Endothelial cell of umbilical vein (primary cell): ENCODE results near the gene MIA2. TPM values are rescaled to one million over a fixed set of nuclear protein-coding genes. Genes with fewer than 3 reads are reported as not detected.

ENCODE experiments used
- BruUV-seq: library from RNA; stranded (reverse); fragments of 400-500 nt; replicated peaks from 2 replicates; lab custom pipeline; 2021; lab: Mats Ljungman, UMichigan
- CTCF ChIA-PET: fragments of 300-600, 350-600 bp; sonication (Branson Sonifier 250); formaldehyde crosslinking; loops from one replicate; lab custom pipeline; 2021; ENCODE audit warnings: antibody characterized with exemption, inconsistent platforms; lab: Charles Lee
- POLR2A ChIA-PET: fragments of 300-600, 350-600 bp; sonication (Branson Sonifier 250); formaldehyde crosslinking; loops from one replicate; lab custom pipeline; 2021; ENCODE audit warnings: antibody characterized with exemption, inconsistent platforms; lab: Charles Lee
- DNase-seq: peaks from one replicate; pipeline ENCODE4 v3.0.0-alpha.2; 2011; ENCODE audit warnings: low read depth, low spot score
- FAIRE-seq: peaks from 2 replicates; lab custom pipeline; 2011; peaks lifted over from hg19 to GRCh38; lab: Jason Lieb, UNC
- H2AFZ ChIP-seq: 2 replicates; pipeline ENCODE4 v1.6.0; 2012; ENCODE audit warnings: low read depth, low read length, control low read depth, inconsistent platforms
- H3K27ac ChIP-seq: 2 replicates; pipeline ENCODE4 v1.5.1; 2011; ENCODE audit warnings: low read depth, mild to moderate bottlenecking, control low read depth, low read length, moderate library complexity; ENCODE audit not compliant: insufficient read depth
- H3K27me3 ChIP-seq, 2 experiments: 2 replicates each; pipeline versions ENCODE4 v1.6.0 to v1.6.1; 2011; ENCODE audit warnings: low read length in 2 of 2, mixed read lengths in 1 of 2; ENCODE audit not compliant: control insufficient read depth in 2 of 2, insufficient read depth in 2 of 2
- H3K36me3 ChIP-seq, 2 experiments: 2 replicates in 1 of 2; 3 replicates in 1 of 2; pipeline ENCODE4 v1.5.1; 2011; ENCODE audit warnings: low read length in 2 of 2, mild to moderate bottlenecking in 1 of 2, moderate library complexity in 1 of 2; ENCODE audit not compliant: control insufficient read depth in 2 of 2, insufficient read depth in 2 of 2; ENCODE audit errors: extremely low read depth in 1 of 2
- H3K4me1 ChIP-seq: 3 replicates; pipeline ENCODE4 v1.5.1; 2011; ENCODE audit warnings: mild to moderate bottlenecking, low read length; ENCODE audit not compliant: control insufficient read depth, insufficient read depth; ENCODE audit errors: extremely low read depth
- H3K4me2 ChIP-seq: 2 replicates; pipeline ENCODE4 v1.6.1; 2011; ENCODE audit warnings: low read length, control low read depth, mixed read lengths; ENCODE audit not compliant: insufficient read depth
- H3K4me3 ChIP-seq, 3 experiments: fragments of 200-600 bp in 1 of 3; sonication (generic), shearing (Covaris generic) in 1 of 3; replicated peaks in 1 of 3; 2 replicates each; pipeline ENCODE4 v1.5.1; 2011 to 2016; ENCODE audit warnings: control low read depth in 3 of 3, low read length in 3 of 3, mild to moderate bottlenecking in 2 of 3, inconsistent platforms in 1 of 3, low read depth in 1 of 3, moderate library complexity in 1 of 3; ENCODE audit not compliant: insufficient read depth in 1 of 3
- H3K79me2 ChIP-seq: 2 replicates; pipeline ENCODE4 v1.6.0; 2012; ENCODE audit warnings: low read length, inconsistent platforms; ENCODE audit not compliant: control insufficient read depth, insufficient read depth
- H3K9ac ChIP-seq: replicated peaks from 2 replicates; pipeline ENCODE3; 2011; ENCODE audit warnings: low read length, control low read depth; ENCODE audit not compliant: insufficient read depth; ENCODE audit errors: extremely low read depth
- H3K9me1 ChIP-seq: replicated peaks from 3 replicates; pipeline ENCODE4 v1.6.0; 2011; ENCODE audit warnings: mild to moderate bottlenecking, low read length; ENCODE audit not compliant: control insufficient read depth, insufficient read depth; ENCODE audit errors: extremely low read depth
- H3K9me3 ChIP-seq: replicated peaks from 2 replicates; pipeline ENCODE4 v1.5.1; 2012; ENCODE audit warnings: low read length, inconsistent platforms; ENCODE audit not compliant: control insufficient read depth, insufficient read depth
- H4K20me1 ChIP-seq: replicated peaks from 2 replicates; pipeline ENCODE3; 2011; ENCODE audit warnings: mild to moderate bottlenecking, low read length; ENCODE audit not compliant: control insufficient read depth, insufficient read depth; ENCODE audit errors: extremely low read depth
- EZH2 ChIP-seq: IDR thresholded peaks from 2 replicates; pipeline ENCODE4 v1.6.1; 2012; ENCODE audit warnings: borderline replicate concordance, low read depth, mild to moderate bottlenecking, moderate library complexity, low read length, inconsistent platforms; ENCODE audit not compliant: severe bottlenecking
- FOS ChIP-seq: IDR thresholded peaks from 2 replicates; pipeline ENCODE4 v1.6.1; 2011; ENCODE audit warnings: mild to moderate bottlenecking, low read length, moderate library complexity, borderline replicate concordance; ENCODE audit not compliant: insufficient read depth
- GATA2 ChIP-seq: IDR thresholded peaks from 2 replicates; pipeline ENCODE4 v1.7.0; 2011; ENCODE audit warnings: low read depth, mild to moderate bottlenecking, moderate library complexity, mixed read lengths, low read length; ENCODE audit not compliant: insufficient read length, insufficient read depth
- JUN ChIP-seq: IDR thresholded peaks from 2 replicates; pipeline ENCODE4 v1.6.1; 2011; ENCODE audit warnings: borderline replicate concordance, low read depth; ENCODE audit not compliant: insufficient read length, insufficient read depth
- MYC ChIP-seq: IDR thresholded peaks from one replicate; pipeline ENCODE4 v1.6.1; 2011; ENCODE audit warnings: mild to moderate bottlenecking, low read depth, low read length
- POLR2A ChIP-seq: IDR thresholded peaks from 2 replicates; pipeline ENCODE4 v1.6.1; 2012; ENCODE audit warnings: low read depth, mild to moderate bottlenecking, control low read depth, low read length
- POLR2AphosphoS5 ChIP-seq: IDR thresholded peaks from 2 replicates; pipeline ENCODE4 v1.6.1; 2012; ENCODE audit warnings: low read depth, mild to moderate bottlenecking, control low read depth, low read length, moderate library complexity; ENCODE audit not compliant: insufficient read depth
- dilution Hi-C: fragments of 300-500 bp; cut with MboI; formaldehyde crosslinking; loops from one replicate; pipeline ENCODE4 v1.15.0; 2019; ENCODE audit warnings: low sequenced_read_pairs; ENCODE audit not compliant: extremely low pct_ligation_motif_present
- intact Hi-C: fragments of 100-400 bp; cut with micrococcal nuclease; formaldehyde crosslinking; loops from one replicate; pipeline ENCODE4 v1.10.0; 2022
- polyA plus RNA-seq, 4 experiments: library from polyadenylated mRNA; depleted of rRNA in 3 of 4; stranded (reverse) in 3 of 4; unstranded in 1 of 4; fragments of >200 nt; gene quantifications; 2 replicates each; pipeline versions ENCODE4 v1.2.1 to v1.2.3, GENCODE V29; 2011 to 2012; ENCODE audit warnings: missing spikeins in 1 of 4
- total RNA-seq: library from RNA; stranded (reverse); gene quantifications from 2 replicates; pipeline ENCODE4 v1.2.3, GENCODE V29; 2021
- TF ChIP-seq, protein P1 (sequence below), 2 donors: IDR thresholded peaks; 1 replicate in 1 of 2; 2 replicates in 1 of 2; pipeline ENCODE4 v1.5.1; 2011; ENCODE audit warnings: low read length in 2 of 2, mild to moderate bottlenecking in 2 of 2, moderate library complexity in 2 of 2, control low read depth in 1 of 2, inconsistent platforms in 1 of 2, low read depth in 1 of 2; ENCODE audit not compliant: insufficient read depth in 1 of 2; ENCODE audit errors: extremely low read depth in 1 of 2
- TF ChIP-seq, protein P2 (sequence below): IDR thresholded peaks from 2 replicates; pipeline ENCODE4 v1.6.1; 2011; ENCODE audit not compliant: insufficient read depth, insufficient read length

Gene MIA2
- total and polyA plus RNA-seq, 2 donors (not counting 3 experiments of a cell fraction or from before 2014, with no cell fraction given): 9.4 to 14.9 TPM

DNA sequence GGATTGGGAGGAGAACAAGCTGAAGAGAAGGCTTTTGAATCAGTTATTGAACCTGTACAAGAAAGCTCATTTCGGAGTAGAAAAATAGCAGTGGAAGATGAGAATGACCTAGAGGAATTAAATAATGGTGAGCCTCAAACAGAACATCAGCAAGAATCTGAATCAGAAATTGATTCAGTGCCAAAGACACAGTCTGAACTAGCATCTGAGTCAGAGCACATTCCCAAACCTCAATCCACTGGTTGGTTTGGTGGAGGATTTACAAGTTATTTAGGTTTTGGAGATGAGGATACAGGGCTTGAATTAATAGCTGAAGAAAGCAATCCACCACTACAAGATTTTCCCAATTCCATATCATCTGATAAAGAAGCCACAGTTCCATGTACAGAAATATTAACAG, 13.5 kb downstream of the MIA2 start:
- BruUV-seq: no TSS peak
- no peaks in the 10 kb centered on the region for H3K4me1 ChIP-seq
- no peaks in the 10 kb centered on the region for H4K20me1 ChIP-seq
- no peaks in the 10 kb centered on the region for H3K9me1 ChIP-seq
- CTCF ChIA-PET: interaction anchor here (1.5 to 1.8 kb wide), 2 partner anchors 15 to 17 kb away, joined by 6 read pairs; no protein-coding TSS in a partner anchor
- H2AFZ ChIP-seq: no peak overlapping the region
- H3K36me3 ChIP-seq: no peaks in the 10 kb centered on the region
- no peak overlapping the region for H3K9ac ChIP-seq
- TF ChIP-seq, protein P1, sequence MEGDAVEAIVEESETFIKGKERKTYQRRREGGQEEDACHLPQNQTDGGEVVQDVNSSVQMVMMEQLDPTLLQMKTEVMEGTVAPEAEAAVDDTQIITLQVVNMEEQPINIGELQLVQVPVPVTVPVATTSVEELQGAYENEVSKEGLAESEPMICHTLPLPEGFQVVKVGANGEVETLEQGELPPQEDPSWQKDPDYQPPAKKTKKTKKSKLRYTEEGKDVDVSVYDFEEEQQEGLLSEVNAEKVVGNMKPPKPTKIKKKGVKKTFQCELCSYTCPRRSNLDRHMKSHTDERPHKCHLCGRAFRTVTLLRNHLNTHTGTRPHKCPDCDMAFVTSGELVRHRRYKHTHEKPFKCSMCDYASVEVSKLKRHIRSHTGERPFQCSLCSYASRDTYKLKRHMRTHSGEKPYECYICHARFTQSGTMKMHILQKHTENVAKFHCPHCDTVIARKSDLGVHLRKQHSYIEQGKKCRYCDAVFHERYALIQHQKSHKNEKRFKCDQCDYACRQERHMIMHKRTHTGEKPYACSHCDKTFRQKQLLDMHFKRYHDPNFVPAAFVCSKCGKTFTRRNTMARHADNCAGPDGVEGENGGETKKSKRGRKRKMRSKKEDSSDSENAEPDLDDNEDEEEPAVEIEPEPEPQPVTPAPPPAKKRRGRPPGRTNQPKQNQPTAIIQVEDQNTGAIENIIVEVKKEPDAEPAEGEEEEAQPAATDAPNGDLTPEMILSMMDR (IDR thresholded peaks at IDR 0.05; ENCODE audit: extremely low read depth in 1 of 2, insufficient read depth in 1 of 2, low read depth in 1 of 2, low read length in 2 of 2): no peak
- TF ChIP-seq JUN (no peak), EZH2 (no peak), MYC (no peak), FOS (no peak), POLR2A (no peak), POLR2AphosphoS5 (no peak), GATA2 (no peak)
- TF ChIP-seq, protein P2, sequence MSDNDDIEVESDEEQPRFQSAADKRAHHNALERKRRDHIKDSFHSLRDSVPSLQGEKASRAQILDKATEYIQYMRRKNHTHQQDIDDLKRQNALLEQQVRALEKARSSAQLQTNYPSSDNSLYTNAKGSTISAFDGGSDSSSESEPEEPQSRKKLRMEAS: no peak
- intact Hi-C loops: no loop called here
- H3K79me2 ChIP-seq: no peaks in the 10 kb centered on the region
- no peak for DNase-seq
- H3K9me3 ChIP-seq: no peaks in the 10 kb centered on the region
- H3K4me2 ChIP-seq: no peak overlapping the region
- no peak overlapping the region for H3K4me3 ChIP-seq
- dilution Hi-C loops: no loop called here
- FAIRE-seq: peak; percentile 65
- H3K27me3 ChIP-seq: no peaks in the 10 kb centered on the region
- H3K27ac ChIP-seq: no peak overlapping the region
- POLR2A ChIA-PET: no interaction called here
